GM19468 (cell line): ENCODE measurements around the gene ADISSP.

Source experiments
- ATAC-seq: cut with Tn5 transposase; IDR thresholded peaks from one replicate; pipeline ENCODE4 v1.9.1; 2021; ENCODE audit warnings: mild to moderate bottlenecking, moderate library complexity, moderate number of reproducible peaks; ENCODE audit not compliant: unreplicated experiment; ENCODE audit errors: extremely low read depth

Gene ADISSP

DNA sequence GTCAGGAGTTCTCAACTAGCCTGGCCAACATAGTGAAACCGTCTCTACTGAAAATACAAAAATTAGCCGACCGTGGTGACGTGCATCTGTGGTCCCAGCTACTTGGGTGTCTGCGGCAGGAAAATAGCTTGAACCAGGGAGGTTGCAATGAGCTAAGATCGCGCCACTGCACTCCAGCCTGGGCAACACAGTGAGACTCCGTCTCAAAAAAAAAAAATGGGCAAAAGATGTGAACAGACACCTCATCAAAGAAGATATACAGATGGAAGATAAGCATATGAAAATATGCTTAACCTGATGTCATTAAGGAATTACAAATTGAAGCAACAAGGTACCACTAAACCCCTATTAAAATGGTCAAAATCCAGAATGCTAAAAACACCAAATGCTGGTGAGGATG, 44.3 kb downstream of the ADISSP start:
- ATAC-seq = no peak

GRCh38 chr20:3721912-3722311, 45.6 kb downstream of the ADISSP start:
- no peak for ATAC-seq

DNA sequence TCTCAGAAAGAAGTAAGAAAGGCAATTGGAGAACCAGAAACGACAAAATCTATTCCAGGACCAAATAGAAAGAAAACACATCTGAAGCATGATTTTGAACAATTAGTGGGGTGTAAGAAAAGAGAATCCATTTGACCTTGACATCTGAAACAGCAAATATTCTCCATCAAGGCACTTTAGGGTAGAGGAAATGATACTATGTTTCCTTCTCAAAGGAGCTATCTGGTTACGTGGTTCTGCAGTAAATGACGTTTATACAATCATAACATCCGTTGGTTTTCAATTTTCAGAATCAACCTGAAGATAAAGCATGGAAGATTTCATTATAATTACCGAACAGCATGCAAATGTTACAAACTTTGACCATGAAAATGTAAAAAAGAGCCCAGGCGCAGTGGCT, 46.9 kb downstream of the ADISSP start:
- no peak for ATAC-seq

DNA sequence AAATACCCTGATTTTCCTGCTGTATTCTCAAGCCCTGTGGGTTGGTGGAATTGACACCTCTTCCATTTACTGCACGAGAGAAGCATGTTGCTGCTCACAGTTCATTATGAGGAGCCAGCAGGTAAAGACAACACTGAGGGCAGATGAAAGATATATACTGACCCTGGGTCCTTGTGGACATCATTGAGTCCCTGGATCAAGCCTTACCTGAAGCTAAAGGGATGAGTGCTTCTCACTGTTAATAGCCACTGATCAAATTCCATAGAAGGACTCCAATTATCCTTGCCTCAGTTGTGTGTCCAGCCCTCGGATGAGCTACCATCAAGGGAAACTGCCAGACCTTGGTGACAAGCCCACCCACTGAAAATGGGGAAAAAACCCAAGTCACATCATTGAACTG, 47.5 kb downstream of the ADISSP start:
- no peak for ATAC-seq

DNA sequence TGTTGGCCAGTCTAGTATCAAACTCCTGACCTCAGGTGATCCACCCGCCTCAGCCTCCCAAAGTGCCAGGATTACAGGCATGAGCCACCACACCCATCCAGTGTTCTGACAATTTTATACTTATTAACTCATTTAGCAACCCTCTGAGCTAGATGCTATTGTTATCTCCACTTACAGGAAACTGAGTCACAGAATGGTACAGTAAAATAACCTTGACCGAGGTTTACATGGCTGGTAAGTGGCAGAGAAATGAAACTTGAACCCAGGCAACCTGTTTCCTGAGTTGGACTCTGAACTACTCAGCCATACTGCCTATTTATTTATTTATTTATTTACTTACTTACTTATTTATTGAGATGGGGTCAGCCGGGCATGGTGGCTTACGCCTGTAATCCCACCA, 48.5 kb downstream of the ADISSP start:
- ATAC-seq = no peak

GRCh38 chr20:3716195-3716834, 51.2 kb downstream of the ADISSP start:
- ATAC-seq = no peak

DNA sequence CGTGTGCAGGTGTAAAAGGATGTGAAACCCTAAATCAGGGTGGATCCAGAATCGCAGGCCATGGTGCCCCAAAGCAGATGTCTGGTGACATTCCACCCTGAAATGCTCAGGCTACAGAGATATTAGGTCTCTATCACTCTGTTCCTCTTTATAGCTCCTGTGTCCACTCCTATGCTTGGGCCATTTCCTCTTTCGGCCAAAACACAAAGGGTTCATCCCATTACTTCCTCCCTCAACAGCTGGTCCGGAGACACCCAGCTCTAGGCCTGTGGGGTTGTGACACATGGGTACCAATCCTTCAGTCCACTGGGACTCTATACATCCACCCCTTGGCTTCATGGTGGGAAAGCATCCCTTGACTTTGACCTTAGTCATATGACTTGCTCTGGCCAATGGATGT, 53.5 kb downstream of the ADISSP start:
- ATAC-seq = no peak

- no peak for ATAC-seq
These were observed 55.2 kb downstream of the ADISSP start, which contains the start of gene SIGLEC1 for GRCh38 chr20:3712279-3712873. TSS of gene SIGLEC1 (minus strand) at chr20:3712600. CDS start at chr20:3707128, 5,472 bp downstream.

DNA sequence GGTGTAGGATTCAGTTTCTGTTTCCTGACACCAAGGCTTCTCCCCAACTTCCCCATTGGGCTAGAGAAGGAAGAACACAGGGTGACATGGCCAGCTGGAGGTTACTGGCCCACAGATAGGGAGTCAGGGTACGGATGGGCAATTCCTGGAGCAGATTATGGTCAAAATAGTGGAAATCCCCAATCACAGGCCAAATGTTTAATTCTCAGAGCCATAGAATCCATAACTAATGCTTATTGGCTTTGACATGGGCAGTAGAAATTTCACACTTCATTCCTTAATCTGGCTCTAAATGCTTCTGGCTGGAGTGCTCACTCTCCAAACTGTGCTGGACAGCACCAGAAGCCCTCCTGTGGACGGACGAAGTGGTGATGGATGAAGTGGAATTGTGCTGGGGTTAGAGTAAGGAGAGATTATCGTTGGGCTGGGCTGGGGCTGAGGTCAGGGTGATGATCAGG, 56.0 kb downstream of the ADISSP start:
- ATAC-seq = no peak

- ATAC-seq = no peak
These were observed 56.7 kb downstream of the ADISSP start for GRCh38 chr20:3710703-3711483.

DNA sequence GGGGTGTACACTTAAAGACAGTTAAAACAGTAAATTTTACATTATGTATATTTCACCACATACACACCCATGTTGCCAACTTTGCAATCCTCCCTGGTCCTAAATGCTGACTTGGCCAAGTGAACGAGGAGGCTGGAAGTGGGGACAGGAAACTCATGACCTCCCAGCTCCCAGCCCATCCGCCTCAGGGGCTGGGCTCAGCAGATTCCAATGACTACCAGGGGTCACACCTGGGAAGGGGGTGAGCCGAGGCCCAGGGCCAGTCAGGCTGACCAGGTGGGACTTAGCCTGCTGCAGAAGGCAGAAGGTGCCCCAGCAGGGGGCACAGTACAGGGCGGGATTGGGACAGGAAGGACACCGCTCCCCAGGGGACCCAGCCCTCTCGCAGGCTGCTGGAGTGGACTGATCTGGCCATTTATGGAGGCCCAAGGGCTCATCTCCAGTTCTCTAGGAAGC, 57.5 kb downstream of the ADISSP start:
- no peak for ATAC-seq

GRCh38 chr20:3707508-3707899, 60.0 kb downstream of the ADISSP start:
- no peak for ATAC-seq

DNA sequence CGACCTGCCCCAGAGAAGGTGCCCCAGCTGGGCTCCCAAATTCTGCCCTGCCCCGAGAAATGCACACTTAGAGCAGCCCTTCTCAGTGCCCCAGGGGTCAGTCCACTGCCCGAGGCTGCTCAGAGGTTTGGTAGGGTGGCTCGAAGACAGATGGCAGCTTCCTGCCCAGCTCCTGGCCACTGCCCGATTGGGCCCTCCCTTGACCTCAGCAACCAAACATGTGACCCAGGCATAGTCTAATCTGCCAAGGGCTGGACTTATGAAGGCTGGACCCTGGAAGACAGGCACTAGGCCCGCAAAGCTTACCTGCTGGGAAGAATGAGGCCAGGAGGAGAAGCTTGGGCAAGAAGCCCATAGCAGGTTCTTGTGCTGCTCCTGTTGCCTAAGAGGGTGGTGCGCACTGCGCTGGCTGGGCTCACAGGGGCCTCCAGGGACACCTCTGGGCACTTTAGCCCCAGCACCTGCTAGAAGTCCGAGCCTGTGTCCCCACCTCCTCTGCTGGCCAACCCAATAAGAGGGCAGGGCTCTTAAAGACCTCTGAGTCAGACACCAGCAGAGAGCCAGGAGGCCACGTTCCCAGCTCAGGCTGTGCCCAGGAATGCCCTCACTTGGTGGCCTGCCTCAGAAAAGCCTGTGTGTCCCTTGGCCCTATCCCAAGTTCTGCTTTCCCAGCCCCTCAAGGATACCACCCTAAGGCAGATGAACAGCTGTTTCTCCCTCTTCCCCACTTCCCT, 60.6 kb downstream of the ADISSP start:
- ATAC-seq = no peak

DNA sequence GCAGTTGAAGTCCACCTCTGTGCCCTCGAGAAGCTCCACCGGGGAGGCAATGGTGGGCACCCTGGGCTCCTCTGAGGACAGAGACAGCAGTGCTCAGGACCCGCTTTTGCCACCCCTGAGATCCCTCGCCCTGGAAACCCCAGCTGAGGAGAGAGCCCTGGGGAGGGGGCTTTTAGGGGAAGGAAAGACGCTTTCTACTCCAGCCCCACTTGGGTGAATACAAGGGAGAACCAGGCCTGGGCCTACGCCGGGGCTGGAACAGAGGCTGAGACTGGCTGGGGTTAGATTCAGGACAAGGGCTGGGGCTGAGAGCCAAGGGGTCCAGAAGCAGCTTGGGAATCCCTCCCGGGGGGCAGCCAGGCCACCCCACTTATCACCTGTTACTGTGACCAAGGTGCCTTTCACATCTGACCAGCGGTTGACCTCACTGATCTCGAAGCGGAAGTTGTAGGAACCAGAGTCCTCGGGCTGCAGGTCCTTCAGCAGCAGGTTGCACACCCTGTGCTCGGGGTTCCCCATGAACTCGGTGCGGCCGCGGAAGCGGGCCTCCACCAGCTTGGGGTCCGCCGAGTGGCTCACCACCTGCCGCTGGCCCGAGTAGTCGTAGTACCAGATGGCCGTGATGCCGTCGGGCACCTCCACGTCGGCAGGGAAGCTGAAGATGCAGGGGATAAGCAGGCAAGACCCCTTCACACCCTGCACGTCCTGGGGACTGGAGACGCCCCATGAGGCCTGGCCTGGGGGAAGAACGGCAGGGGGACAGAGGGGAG, 61.4 kb downstream of the ADISSP start:
- ATAC-seq = no peak

DNA sequence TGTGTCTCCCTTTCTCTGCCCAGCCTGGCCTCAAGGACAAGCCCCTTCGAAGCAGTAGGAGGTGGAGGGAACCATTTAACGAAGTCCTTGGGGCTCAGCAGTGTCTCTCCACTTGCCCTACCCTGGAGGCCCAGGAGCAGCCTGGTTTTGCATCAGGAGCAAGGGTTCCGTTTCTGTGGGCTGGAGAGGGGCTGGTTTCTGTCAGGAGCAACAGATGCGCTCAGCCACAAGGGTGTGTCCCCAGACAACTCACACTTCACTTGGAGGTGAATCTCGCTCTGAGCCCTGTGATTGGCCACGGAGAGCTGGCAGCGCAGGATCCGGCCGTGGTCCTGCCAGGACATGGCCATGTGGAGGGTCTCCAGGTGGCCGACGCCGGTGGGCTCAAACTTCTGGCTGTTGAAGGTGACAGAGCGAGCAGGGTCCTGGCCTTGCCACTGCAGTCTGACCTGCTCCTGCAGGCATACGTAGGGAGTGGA, 62.0 kb downstream of the ADISSP start:
- ATAC-seq = no peak

DNA sequence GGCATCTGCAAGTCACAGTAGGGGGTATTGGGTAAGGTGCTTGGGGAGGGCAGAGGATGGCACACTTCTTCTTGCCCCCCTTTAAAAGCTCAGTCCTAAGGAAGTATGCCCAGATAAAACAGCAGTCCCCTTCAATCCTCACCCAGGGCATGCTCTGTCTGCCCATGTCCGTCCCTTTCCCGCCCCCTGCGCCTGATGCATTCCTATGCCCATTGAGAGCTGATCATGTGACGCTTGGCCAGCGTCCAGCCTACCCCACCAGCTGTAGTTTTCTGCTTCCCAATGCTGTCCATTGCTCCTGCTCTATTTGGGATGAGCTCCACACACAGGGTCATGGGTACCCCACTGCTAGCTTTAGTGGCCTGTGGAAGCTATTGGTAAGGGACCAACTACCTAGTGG, 63.5 kb downstream of the ADISSP start:
- no peak for ATAC-seq
